GM21723 (cell line): ENCODE data around the gene TRIM63.

Experiments
- ATAC-seq: cut with Tn5 transposase; IDR thresholded peaks from one replicate; pipeline ENCODE4 v1.9.1; 2021; ENCODE audit warnings: mild to moderate bottlenecking, moderate library complexity; ENCODE audit not compliant: unreplicated experiment

The TRIM63 gene

DNA sequence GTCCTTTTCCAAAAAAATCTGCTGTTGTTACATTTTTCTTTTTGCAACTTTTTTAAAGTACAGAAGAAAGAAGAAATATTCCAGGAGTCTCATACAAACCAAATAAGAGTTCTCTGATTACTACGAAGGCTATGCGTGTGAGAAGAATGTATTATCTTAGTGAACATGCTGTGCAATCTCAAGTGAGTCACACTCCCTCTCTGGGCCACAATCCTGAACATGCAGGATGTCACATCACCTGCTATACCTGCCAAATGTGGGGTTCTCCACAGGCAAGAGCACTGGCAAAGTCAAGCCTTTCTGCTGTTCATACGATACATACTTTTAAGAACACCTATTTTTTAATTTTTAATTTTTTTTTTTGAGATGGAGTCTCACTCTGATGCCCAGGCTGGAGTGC, 21.7 kb upstream of the TRIM63 start:
- ATAC-seq: no peak

GRCh38 chr1:26084844-26085243, 17.4 kb upstream of the TRIM63 start:
- ATAC-seq: no peak

GRCh38 chr1:26084091-26084561, 16.7 kb upstream of the TRIM63 start:
- no peak for ATAC-seq

DNA sequence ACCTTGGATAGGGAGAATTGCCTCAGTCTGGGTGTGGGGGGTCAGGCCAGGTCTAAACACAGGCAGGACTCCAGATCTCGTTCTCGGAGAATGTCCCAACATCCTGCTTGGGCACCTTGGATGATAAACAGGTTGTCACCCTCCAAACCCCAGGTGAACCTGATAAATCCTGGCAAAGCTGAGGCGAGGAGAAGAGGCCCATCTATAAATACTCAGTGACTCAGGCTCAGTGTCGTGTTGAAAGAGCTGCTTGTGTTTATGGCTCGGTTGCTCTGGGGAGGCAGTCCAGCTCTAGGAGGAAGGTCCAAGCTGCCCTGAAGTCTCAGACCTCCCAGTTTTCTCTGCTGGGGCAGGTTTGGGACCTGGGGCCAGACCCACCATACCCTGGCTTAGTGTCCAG, 15.8 kb upstream of the TRIM63 start:
- ATAC-seq: no peak

DNA sequence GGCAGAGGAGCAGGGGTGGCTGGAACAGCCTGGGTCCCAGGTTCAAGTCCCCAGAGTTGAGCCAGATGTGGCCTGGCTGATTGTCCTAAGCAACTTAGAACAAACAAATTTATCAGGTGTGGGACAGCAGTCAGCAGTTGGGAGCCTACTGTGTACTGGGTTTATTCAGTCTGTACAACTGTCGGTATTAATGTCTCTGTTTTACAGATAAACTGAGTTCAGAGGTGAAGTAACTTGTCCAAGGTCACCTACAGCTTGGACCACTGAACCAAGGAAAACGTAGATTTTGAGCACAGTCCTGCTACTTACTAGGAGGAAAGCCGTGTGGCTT, 14.6 kb upstream of the TRIM63 start:
- ATAC-seq: no peak

DNA sequence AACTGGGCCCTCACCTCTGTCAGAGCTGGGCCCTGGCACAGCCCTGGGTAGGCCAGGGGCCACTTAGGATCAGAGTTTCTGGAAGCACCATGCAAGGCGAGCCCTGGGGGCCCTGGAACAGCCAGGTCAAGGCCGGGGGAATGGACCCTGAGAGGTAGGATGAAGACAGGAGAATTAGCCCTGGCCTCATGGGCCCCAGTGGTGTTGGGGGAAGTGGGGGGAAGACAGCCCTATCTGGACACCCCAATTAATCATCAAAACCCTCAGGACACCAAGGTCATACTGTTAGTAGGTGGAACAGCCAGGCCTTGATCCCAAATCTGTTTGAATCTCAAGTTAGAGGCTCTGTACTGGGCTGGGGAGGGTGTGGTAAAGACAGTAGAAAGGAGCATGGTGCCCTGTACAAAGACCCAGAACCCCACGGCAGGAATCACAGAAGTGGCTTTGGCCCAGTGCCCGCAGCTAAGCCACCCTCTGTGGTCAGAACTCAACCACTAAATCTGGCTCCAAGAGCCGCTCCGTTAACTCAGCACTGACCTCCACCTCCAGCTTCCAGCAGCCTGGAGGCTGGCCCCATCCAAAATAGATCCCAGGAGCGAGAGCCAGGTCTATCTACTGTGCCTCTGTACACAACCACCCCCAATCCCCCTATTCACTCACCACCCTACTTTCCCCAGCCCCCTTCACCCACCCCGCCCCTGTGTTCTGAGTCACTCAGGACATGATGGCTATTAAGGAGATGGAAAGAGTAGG, 14.0 kb upstream of the TRIM63 start:
- no peak for ATAC-seq

- ATAC-seq: no peak
Observed at GRCh38 chr1:26079960-26080814, 12.8 kb upstream of the TRIM63 start.

GRCh38 chr1:26079178-26079563, 11.7 kb upstream of the TRIM63 start:
- ATAC-seq: no peak

DNA sequence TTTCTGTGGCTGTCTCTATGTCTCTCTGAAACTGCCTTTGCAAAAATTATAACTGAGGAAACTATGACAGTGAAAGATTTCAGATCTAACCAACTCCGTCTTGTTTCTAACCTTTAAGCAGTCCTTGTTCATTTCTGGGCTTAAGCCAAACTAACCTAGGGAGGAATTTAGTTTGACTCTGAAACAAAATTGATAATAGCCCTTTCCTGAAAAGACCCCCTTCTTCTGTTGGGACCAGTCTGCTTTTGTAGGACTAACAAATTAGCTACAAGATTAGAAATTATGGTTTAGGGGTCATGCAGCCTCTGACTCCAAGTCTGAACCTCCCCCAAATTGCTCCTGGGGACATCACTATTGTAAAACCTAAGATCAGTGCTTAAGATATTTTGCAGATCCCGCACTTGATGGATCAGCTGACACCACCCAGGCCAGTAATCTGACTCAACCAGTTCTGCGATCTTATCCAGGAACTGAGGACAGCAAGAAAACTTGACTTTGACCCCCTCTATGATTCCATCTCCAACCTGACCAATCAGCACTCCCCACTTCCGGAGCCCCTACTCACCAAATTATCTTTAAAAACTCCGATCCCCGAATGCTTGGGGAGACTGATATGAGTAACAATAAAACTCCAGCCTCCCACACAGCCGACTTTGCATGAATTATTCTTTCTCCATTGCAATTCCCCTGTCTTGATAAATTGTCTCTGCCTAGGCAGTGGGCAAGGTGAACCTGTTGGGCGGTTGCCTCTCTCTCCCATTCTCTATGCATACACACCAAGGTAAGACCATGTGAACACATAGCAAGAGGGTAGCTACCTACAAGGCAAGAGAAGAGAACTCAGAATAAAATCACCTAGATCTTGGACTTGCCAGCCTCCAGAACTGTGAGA, 11.1 kb upstream of the TRIM63 start:
- no peak for ATAC-seq

DNA sequence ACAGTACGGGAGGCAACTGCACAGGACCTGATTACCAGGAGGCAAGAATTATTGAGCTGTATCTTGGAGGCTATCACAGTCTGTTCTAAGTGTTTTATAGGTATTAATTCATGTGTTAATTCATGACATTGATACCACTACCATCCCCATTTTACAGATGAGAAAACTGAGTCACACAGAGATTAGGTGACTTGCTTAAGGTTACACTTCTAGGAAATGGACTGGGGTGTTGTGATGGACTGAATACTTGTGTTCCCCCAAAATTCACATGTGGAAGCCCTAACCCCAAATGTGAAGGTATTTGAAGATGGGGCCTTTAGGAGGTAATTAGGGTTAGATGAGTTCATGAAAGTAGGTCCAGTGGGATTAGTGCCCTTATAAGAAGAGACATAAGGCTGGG, 10.1 kb upstream of the TRIM63 start:
- ATAC-seq: no peak

GRCh38 chr1:26075421-26076144, 8.2 kb upstream of the TRIM63 start:
- ATAC-seq: no peak

DNA sequence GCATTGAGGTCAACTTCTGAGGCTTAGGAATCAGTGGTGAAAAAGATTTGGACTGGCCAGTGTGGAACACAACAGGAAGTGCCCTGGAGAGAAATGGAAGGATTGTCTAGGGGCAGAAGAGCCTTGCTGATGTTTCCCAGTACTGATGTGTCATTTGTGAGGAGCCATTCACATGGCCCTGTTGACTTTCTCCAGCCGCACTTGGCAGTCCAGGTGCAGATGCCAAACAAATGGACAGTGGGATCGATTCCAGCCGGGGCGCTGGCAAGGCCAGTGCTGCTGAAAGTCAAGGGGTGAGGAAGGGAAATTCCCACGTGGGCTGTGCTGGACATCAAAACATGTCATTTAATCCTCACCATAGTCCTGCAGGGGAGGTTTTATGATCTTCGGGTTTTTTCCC, 4.9 kb upstream of the TRIM63 start:
- no peak for ATAC-seq

GRCh38 chr1:26070963-26071342, 3.5 kb upstream of the TRIM63 start:
- ATAC-seq: no peak

DNA sequence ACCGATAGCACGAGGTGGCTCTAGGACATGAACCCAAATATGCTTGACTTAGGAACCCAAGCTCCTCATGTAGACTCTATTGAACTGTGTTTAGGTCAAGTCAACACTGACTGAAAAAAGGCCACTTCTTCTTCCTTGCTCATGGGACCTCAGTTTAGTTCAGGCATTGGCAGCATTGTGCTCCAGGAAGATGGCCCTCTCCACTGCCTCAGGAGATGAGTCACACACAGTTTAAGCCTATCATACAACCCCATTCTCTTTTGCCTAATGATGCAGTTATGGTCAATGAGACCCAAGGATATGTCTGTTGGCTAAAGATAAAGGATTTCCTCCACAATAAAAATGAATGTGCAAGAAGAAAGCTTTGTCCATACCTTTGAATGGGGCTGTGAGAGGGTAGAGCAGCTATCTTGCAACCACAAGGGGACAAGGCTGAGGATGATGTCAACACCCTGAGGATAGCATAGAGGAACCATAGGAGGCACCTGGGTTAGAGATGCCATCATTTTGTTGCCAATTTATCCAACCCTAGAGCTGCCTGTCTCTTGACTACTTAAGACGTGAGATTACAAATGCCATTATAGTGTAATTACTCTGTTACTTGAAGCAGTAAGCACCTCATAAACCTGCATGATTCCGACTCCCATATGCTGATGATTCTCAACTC, 3.0 kb upstream of the TRIM63 start:
- no peak for ATAC-seq

GRCh38 chr1:26069941-26070295, 2.5 kb upstream of the TRIM63 start:
- ATAC-seq: no peak

GRCh38 chr1:26066857-26067256, 573 bp downstream of the TRIM63 start:
- no peak for ATAC-seq

- no peak for ATAC-seq
Observed at GRCh38 chr1:26066160-26066559, 1.3 kb downstream of the TRIM63 start.

GRCh38 chr1:26064553-26064952, 2.9 kb downstream of the TRIM63 start:
- ATAC-seq: no peak

GRCh38 chr1:26060832-26061574, 6.4 kb downstream of the TRIM63 start:
- no peak for ATAC-seq

DNA sequence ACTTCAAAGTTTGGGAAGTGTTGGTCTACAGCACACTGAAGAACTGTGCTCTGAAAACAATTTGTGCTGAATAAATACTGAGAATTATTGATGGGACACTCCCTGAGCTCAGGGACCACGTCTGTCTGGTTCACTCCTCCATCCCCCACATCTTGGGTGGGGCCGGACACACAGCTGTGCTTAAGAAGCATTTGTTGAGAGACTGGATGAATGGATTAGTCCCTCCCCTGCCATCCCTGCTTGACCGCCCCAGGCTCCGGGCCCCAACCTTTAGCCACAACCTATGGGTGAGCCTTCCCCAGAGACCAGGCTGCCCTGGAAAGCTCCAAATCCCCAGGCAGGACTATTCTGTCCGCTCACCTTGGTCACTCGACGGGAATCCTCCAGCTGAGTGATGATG, 7.5 kb downstream of the TRIM63 start:
- ATAC-seq: no peak
